Stimulated activated effector memory CD8-positive, alpha-beta T cell treated with anti-CD3 and anti-CD28 coated beads, Interleukin-12 subunit alpha, Interleukin-12 subunit beta, amount 100 ng/mL, for 72 hours (primary cell): ENCODE results near the gene MSX1.

Experiments
- ATAC-seq: fragments of 150-1000 bp; cut with Tn5 transposase; 2 replicates; pipeline ENCODE4 v1.10.0; 2021
- DNase-seq, 2 donors: peaks; one replicate each; pipeline ENCODE4 v3.0.0; 2021 to 2022; ENCODE audit warnings: low spot score in 2 of 2
- H3K27ac Mint-ChIP-seq: one replicate; pipeline ENCODE4 v1.8.0; 2022; ENCODE audit warnings: mild to moderate bottlenecking, mixed read lengths
- H3K36me3 Mint-ChIP-seq: one replicate; pipeline ENCODE4 v1.8.0; 2022; ENCODE audit warnings: mild to moderate bottlenecking, mixed read lengths
- H3K4me1 Mint-ChIP-seq: one replicate; pipeline ENCODE4 v1.8.0; 2022; ENCODE audit warnings: mixed read lengths
- H3K4me3 Mint-ChIP-seq: one replicate; pipeline ENCODE4 v1.8.0; 2022; ENCODE audit warnings: mild to moderate bottlenecking, mixed read lengths
- H3K9me3 Mint-ChIP-seq: one replicate; pipeline ENCODE4 v1.8.0; 2022; ENCODE audit warnings: mixed read lengths

The MSX1 gene

GRCh38 chr4:4831825-4832224 is 27.6 kb upstream of the MSX1 start:
- H3K27ac Mint-ChIP-seq: no peak overlapping the region

GRCh38 chr4:4836044-4836443 is 23.4 kb upstream of the MSX1 start:
- Mint-ChIP-seq H3K9me3 (peaks cover 3% of the 10 kb centered on the region), H3K36me3 (no peaks in the 10 kb centered on the region), H3K27ac (no peak overlapping the region), H3K4me3 (no peak overlapping the region), H3K4me1 (no peaks in the 10 kb centered on the region)
- no peak for DNase-seq
- ATAC-seq: no peak

More at GRCh38 chr4:4831825-4832224, 27.6 kb upstream of the MSX1 start:
- no peaks in the 10 kb centered on the region for H3K36me3 Mint-ChIP-seq
- H3K9me3 Mint-ChIP-seq: peaks cover 3% of the 10 kb centered on the region
- H3K4me3 Mint-ChIP-seq: no peak overlapping the region
- H3K4me1 Mint-ChIP-seq: no peaks in the 10 kb centered on the region
- ATAC-seq (no peak), DNase-seq (no peak)

GRCh38 chr4:4837316-4837715 is 22.1 kb upstream of the MSX1 start:
- Mint-ChIP-seq H3K27ac (no peak overlapping the region), H3K36me3 (no peaks in the 10 kb centered on the region), H3K9me3 (peaks cover 3% of the 10 kb centered on the region), H3K4me1 (no peaks in the 10 kb centered on the region), H3K4me3 (no peak overlapping the region)
- ATAC-seq (no peak), DNase-seq (no peak)

DNA sequence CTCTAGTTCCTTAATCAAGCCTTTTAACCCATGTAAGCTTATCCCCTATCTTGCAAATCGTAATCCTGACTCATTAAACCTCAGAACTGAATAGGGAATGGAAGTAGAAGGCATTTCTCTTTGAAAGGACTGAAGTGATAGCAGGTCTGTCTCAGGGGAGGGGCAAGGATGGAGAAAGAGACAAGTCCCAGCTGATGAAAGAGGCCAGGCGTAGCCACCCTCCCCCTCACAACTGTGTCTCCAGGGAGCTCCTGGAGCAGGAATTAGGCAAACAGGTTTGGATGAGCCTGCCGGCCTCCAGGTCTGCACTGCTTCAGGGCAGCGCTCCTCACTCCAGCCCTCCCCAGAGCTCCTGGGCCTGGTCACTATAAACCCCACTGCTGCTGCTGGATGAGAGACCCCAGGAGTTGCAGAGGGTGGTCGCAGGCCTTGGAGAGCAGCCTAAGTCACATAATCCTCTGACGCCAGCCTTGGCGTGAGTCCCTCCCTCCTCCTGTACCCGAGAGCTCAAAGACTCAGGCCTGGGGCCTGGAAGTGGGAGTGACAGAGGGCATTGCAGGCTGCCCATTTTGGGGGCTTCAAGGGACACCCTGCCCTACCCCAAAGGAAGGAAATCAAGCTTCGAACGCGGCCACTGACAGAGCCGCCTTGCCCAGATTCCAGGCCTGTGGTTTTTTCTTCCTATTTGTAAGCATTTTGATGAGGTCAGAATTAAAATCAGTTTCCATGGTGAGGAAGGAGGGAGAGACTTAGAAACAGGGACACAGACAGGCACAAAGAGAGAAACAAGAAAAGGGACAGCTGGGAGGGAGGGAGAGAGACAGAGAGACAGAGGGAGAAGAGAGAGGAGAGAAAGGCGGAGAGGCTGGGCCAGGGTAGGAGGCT is 21.2 kb upstream of the MSX1 start:
- DNase-seq: no peak
- Mint-ChIP-seq H3K4me3 (no peak overlapping the region), H3K36me3 (no peaks in the 10 kb centered on the region), H3K9me3 (peaks cover 3% of the 10 kb centered on the region), H3K27ac (no peak overlapping the region), H3K4me1 (no peaks in the 10 kb centered on the region)
- ATAC-seq: no peak

GRCh38 chr4:4838936-4839810 is 20.3 kb upstream of the MSX1 start:
- Mint-ChIP-seq H3K9me3 (peaks cover 3% of the 10 kb centered on the region), H3K36me3 (no peaks in the 10 kb centered on the region), H3K27ac (no peak overlapping the region), H3K4me3 (no peak overlapping the region), H3K4me1 (no peaks in the 10 kb centered on the region)
- ATAC-seq: no peak
- no peak for DNase-seq

- H3K4me1 Mint-ChIP-seq: no peaks in the 10 kb centered on the region
- ATAC-seq: no peak
- no peak for DNase-seq
- no peak overlapping the region for H3K4me3 Mint-ChIP-seq
- peaks cover under 1% of the 10 kb centered on the region for H3K9me3 Mint-ChIP-seq
- no peaks in the 10 kb centered on the region for H3K36me3 Mint-ChIP-seq
- H3K27ac Mint-ChIP-seq: no peak overlapping the region
These were observed 19.1 kb upstream of the MSX1 start for GRCh38 chr4:4840351-4840750.

DNA sequence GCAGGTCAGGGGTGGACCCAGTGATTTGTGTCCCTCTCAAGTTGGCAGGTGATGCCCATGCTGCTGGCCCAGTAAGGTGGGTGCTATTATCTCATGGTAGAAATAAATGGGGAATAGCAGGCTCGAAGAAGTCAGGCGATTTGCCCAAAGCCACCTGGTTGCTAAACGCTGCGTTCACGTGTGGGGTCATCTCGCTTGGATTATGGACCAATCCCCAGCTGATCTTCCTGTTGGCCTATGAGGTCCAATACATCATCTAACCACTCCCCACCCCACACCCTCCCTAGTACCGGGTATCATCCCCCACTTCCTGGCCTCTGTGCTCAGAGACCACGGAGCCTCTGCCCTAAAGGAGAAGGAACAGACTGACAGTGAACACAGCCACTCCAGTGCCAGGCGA is 18.3 kb upstream of the MSX1 start:
- Mint-ChIP-seq H3K4me1 (no peaks in the 10 kb centered on the region), H3K9me3 (no peaks in the 10 kb centered on the region), H3K36me3 (no peaks in the 10 kb centered on the region), H3K4me3 (no peak overlapping the region), H3K27ac (no peak overlapping the region)
- no peak for DNase-seq
- no peak for ATAC-seq

DNA sequence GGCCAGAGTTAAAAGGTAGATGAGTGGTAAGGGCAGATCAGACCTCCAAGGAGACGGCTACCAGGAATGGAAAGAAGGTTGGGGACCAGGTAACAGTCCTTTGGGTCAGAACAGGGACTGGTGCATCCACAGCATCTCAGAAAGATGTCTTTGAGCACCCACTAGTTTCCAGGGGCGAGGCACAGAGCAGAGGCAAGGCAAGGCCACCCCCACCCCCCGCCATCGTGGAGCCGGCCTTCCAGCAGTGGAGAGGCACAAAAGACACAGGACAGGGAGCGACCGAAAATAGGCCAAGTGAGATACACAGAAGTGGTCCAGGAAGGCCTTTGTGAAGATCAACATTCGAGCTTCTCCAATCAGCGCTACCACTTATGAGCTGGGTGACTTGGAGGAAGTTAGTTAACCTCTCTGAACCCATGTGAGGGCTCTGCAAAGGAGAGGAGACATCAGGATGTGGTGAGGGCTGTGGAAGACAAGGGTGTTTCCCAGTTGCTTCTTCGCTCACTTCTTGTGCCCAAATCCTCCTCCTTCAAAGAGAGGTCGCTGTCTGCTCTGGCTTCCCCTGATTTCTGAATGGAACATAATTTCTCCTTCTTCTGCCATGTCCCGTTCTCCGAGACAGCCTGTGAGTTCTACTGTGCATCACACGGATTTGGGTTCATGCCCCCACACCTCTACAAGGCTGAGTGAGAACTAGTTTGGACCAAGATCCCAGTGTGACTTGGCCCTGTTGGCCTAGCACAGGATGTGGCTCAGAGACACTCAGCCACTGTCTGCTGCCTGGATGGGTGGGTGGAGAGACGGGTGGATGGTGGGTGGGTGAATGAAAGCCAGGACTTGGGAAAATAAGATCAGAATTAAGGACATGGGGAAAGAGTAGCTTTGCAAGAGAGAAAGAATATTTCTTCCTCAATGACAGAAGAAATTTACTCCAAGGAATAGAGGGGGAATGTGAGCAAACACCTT is 16.7 kb upstream of the MSX1 start:
- peak; percentile 40 for ATAC-seq
- no peaks in the 10 kb centered on the region for H3K36me3 Mint-ChIP-seq

GRCh38 chr4:4843635-4844291 is 15.7 kb upstream of the MSX1 start:
- Mint-ChIP-seq H3K4me3 (no peak overlapping the region), H3K9me3 (no peaks in the 10 kb centered on the region), H3K27ac (no peak overlapping the region), H3K4me1 (no peaks in the 10 kb centered on the region), H3K36me3 (no peaks in the 10 kb centered on the region)
- no peak for DNase-seq
- no peak for ATAC-seq

More for the DNA sequence above, 16.7 kb upstream of the MSX1 start:
- Mint-ChIP-seq H3K4me1 (no peaks in the 10 kb centered on the region), H3K27ac (no peak overlapping the region), H3K4me3 (no peak overlapping the region), H3K9me3 (no peaks in the 10 kb centered on the region)
- DNase-seq: no peak

DNA sequence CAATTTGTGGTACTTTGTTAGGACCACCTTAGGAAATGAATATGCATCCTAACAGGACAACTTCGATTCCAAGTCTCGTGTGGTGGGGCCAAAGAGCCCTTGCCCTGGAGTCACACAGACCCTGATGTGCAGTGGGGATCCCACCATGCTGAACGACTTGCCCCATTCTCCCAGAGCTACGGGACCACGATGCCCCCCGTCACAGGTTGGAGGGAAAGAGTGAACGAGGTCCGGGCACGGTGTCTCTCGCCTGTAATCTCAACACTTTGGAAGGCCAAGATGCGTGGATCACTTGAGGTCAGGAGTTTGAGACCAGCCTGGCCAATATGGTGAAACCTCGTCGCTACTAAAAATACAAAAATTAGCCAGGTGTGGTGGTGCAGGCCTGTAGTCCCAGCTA is 14.4 kb upstream of the MSX1 start:
- Mint-ChIP-seq H3K27ac (no peak overlapping the region), H3K4me1 (no peaks in the 10 kb centered on the region), H3K9me3 (no peaks in the 10 kb centered on the region), H3K36me3 (no peaks in the 10 kb centered on the region), H3K4me3 (no peak overlapping the region)
- no peak for ATAC-seq
- no peak for DNase-seq

GRCh38 chr4:4847011-4847410 is 12.5 kb upstream of the MSX1 start:
- DNase-seq: no peak
- no peaks in the 10 kb centered on the region for H3K4me1 Mint-ChIP-seq
- H3K36me3 Mint-ChIP-seq: no peaks in the 10 kb centered on the region
- H3K27ac Mint-ChIP-seq: no peak overlapping the region
- no peaks in the 10 kb centered on the region for H3K9me3 Mint-ChIP-seq
- no peak for ATAC-seq
- H3K4me3 Mint-ChIP-seq: no peak overlapping the region

GRCh38 chr4:4848540-4848939 is 10.9 kb upstream of the MSX1 start:
- no peak overlapping the region for H3K4me3 Mint-ChIP-seq
- H3K4me1 Mint-ChIP-seq: peaks cover 10% of the 10 kb centered on the region
- no peaks in the 10 kb centered on the region for H3K36me3 Mint-ChIP-seq
- no peak overlapping the region for H3K27ac Mint-ChIP-seq
- no peak for ATAC-seq
- no peak for DNase-seq
- H3K9me3 Mint-ChIP-seq: no peaks in the 10 kb centered on the region

DNA sequence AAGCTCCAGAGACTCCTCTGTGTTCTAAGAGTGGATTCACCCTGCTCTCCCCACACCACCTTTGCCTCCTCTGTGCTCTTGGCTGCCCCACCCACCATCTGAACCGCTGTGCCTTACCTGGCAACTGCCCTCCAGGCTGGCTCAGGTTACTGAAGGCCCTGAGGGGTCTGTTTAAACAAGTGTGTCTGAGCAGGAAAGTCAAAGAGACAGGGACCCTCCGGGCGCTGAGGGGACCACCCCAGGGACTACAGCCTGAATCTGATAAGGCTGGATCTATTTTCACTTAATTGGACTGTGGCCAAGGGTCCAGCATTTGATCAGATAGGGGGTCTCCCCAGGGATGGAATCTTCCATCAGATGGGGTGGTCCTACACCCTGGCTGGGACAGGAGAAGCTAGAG is 10.4 kb upstream of the MSX1 start:
- DNase-seq (no peak), ATAC-seq (no peak)
- no peaks in the 10 kb centered on the region for H3K9me3 Mint-ChIP-seq
- peaks cover 13% of the 10 kb centered on the region for H3K4me1 Mint-ChIP-seq
- no peak overlapping the region for H3K4me3 Mint-ChIP-seq
- H3K36me3 Mint-ChIP-seq: no peaks in the 10 kb centered on the region
- H3K27ac Mint-ChIP-seq: no peak overlapping the region

GRCh38 chr4:4849524-4850193 is 9.8 kb upstream of the MSX1 start:
- peaks cover 13% of the 10 kb centered on the region for H3K4me1 Mint-ChIP-seq
- ATAC-seq: no peak
- no peaks in the 10 kb centered on the region for H3K9me3 Mint-ChIP-seq
- DNase-seq: no peak
- no peaks in the 10 kb centered on the region for H3K36me3 Mint-ChIP-seq
- no peak overlapping the region for H3K27ac Mint-ChIP-seq
- no peak overlapping the region for H3K4me3 Mint-ChIP-seq
